GM21423 (cell line): Measurements from ENCODE around the gene HPSE.
"Not testable (repeated sequence)": the region's sequence is repeated elsewhere in the genome, so short reads cannot be mapped to it uniquely, and the experiment has no call there.

Experiments used
- ATAC-seq: cut with Tn5 transposase; IDR thresholded peaks from one replicate; pipeline ENCODE4 v1.9.1; 2021; ENCODE audit warnings: mild to moderate bottlenecking, moderate library complexity; ENCODE audit not compliant: unreplicated experiment

Gene HPSE

GRCh38 chr4:83284193-83285054 is 50.2 kb downstream of the HPSE start, which contains the start of gene COQ2:
TSS of gene COQ2 (minus strand) at chr4:83284798. CDS start at chr4:83284764, 34 bp downstream.
- peak; percentile 82 for ATAC-seq

GRCh38 chr4:83283181-83283580 is 51.5 kb downstream of the HPSE start:
- ATAC-seq, result no peak

GRCh38 chr4:83282049-83282535 is 52.6 kb downstream of the HPSE start:
- ATAC-seq, result no peak

GRCh38 chr4:83281307-83281706 is 53.3 kb downstream of the HPSE start:
- no peak for ATAC-seq

GRCh38 chr4:83276299-83277040 is 58.2 kb downstream of the HPSE start:
- ATAC-seq, result peak; percentile 64

GRCh38 chr4:83273926-83274325 is 60.7 kb downstream of the HPSE start:
- not testable (repeated sequence) for ATAC-seq

GRCh38 chr4:83272900-83273299 is 61.7 kb downstream of the HPSE start:
- ATAC-seq, result peak; percentile 76

GRCh38 chr4:83269256-83269655 is 65.4 kb downstream of the HPSE start:
- no peak for ATAC-seq

GRCh38 chr4:83268491-83268890 is 66.2 kb downstream of the HPSE start:
- no peak for ATAC-seq

GRCh38 chr4:83267830-83268475 is 66.7 kb downstream of the HPSE start:
- ATAC-seq, result no peak

- ATAC-seq, result no peak
Measured at GRCh38 chr4:83267121-83267829, 67.4 kb downstream of the HPSE start.

- ATAC-seq, result peak; percentile 64
Measured at GRCh38 chr4:83266689-83267088, 68.0 kb downstream of the HPSE start.

- no peak for ATAC-seq
Measured at GRCh38 chr4:83263106-83263505, 71.5 kb downstream of the HPSE start.

- no peak for ATAC-seq
Measured at GRCh38 chr4:83262682-83263081, 72.0 kb downstream of the HPSE start.

- no peak for ATAC-seq
Measured at GRCh38 chr4:83261307-83261706, 73.3 kb downstream of the HPSE start.

GRCh38 chr4:83259586-83259985 is 75.1 kb downstream of the HPSE start:
- no peak for ATAC-seq

GRCh38 chr4:83258461-83258860 is 76.2 kb downstream of the HPSE start:
- ATAC-seq, result no peak

GRCh38 chr4:83257811-83258210 is 76.8 kb downstream of the HPSE start:
- no peak for ATAC-seq

GRCh38 chr4:83255584-83255983 is 79.1 kb downstream of the HPSE start:
- no peak for ATAC-seq

GRCh38 chr4:83252782-83253405 is 81.8 kb downstream of the HPSE start:
- ATAC-seq, result peak; percentile 68
